Ovary (tissue), 9 donors: ENCODE measurements around the gene FAM124B. TPM values are rescaled to one million over a fixed set of nuclear protein-coding genes. Genes with fewer than 3 reads are reported as not detected.
"Not testable (repeated sequence)": the region's sequence is repeated elsewhere in the genome, so short reads cannot be mapped to it uniquely, and the experiment has no call there.

Source experiments
- DNase-seq, 5 donors: peaks; one replicate each; pipeline ENCODE4 v3.0.0-alpha.2; 2019 to 2020
- H3K27ac ChIP-seq, 2 donors: fragments of 200-600 bp; one replicate each; pipeline versions ENCODE4 v1.5.1 to v1.8.0; 2019 to 2022
- H3K27me3 ChIP-seq: fragments of 200-600 bp; one replicate; pipeline ENCODE4 v1.8.0; 2022
- H3K36me3 ChIP-seq: fragments of 200-600 bp; sonication (generic); one replicate; pipeline ENCODE4 v1.5.1; 2019
- H3K4me1 ChIP-seq: one replicate; pipeline ENCODE4 v1.8.1; 2013; ENCODE audit warnings: mild to moderate bottlenecking, moderate library complexity; ENCODE audit not compliant: insufficient read depth
- H3K4me3 ChIP-seq: fragments of 200-600 bp; sonication (generic); one replicate; pipeline ENCODE4 v1.5.1; 2017
- H3K9me3 ChIP-seq, 2 donors: fragments of 200-600 bp in 1 of 2; sonication (generic) in 1 of 2; one replicate each; pipeline versions ENCODE4 v1.5.1 to v1.8.1; 2013 to 2019; ENCODE audit warnings: mild to moderate bottlenecking in 1 of 2, moderate library complexity in 1 of 2
- EP300 ChIP-seq: sonication (generic); formaldehyde crosslinking; IDR thresholded peaks from one replicate; pipeline ENCODE4 v1.6.1; 2017; ENCODE audit warnings: antibody characterized with exemption
- POLR2A ChIP-seq: fragments of 450-650 bp; IDR thresholded peaks from one replicate; pipeline ENCODE4 v1.6.1; 2017; ENCODE audit warnings: antibody characterized with exemption, mild to moderate bottlenecking, moderate library complexity
- WGBS, 3 donors: extraction: QIAGEN DNeasy Blood & Tissue Kit in 1 of 3; methylation state at CpG; one replicate each; pipeline versions ENCODE4 v1.1.5 to v1.1.7; 2013 to 2017; 5-methylcytosine and 5-hydroxymethylcytosine counted together
- intact Hi-C, 4 donors: fragments of 100-400 bp; cut with DNase I; formaldehyde crosslinking; loops; one replicate each; pipeline versions ENCODE4 v1.11.0 to v1.15.1; 2022 to 2023
- polyA plus RNA-seq, 2 donors: library from polyadenylated mRNA; stranded (reverse); fragments of 200-250 nt in 1 of 2; fragments of 350-450 nt in 1 of 2; fragmentation: Illumina TruSeq in 1 of 2; extraction: RNeasy Lipid Tissue Mini Kit (QIAGEN cat#74804) in 1 of 2; gene quantifications; one replicate each; pipeline ENCODE4 v1.2.3, GENCODE V29; 2013 to 2014
- total RNA-seq, 7 donors: library from RNA; depleted of rRNA in 2 of 7; stranded (reverse); fragments of >200 nt in 2 of 7; fragmentation: NEBNext Ultra II Directional in 3 of 7; extraction: Animal tissue kit (Norgen Biotek cat#: 25700) in 3 of 7; gene quantifications; one replicate each; pipeline versions ENCODE4 v1.1.0 to v1.2.4, GENCODE V29; 2016 to 2023
- TF ChIP-seq, protein P1 (sequence below), 3 donors: fragments of 450-650 bp in 2 of 3; fragments of 200-600 bp in 1 of 3; IDR thresholded peaks; one replicate each; pipeline versions ENCODE4 v1.5.1 to v1.8.0; 2016 to 2022; ENCODE audit warnings: antibody characterized with exemption in 3 of 3, mild to moderate bottlenecking in 1 of 3
- donor health status: DM: no; HTN: no; CAD: no; lungs with moderate emphysema.
- donor health status: DM: no; HTN: no; CAD: no.
- donor health status: Bipolar disorder and iron deficiency.
- donor health status: DM: yes; HTN: yes; CAD: no.
- donor health status: DM: no; HTN: no; CAD: no.
- donor health status: DM: yes; HTN: yes; CAD: no.

The FAM124B gene
- total and polyA plus RNA-seq, 9 donors = 0.11 to 3.0 (median 1.1) TPM

- intact Hi-C loops = no loop called here
- Histone ChIP-seq H3K27me3 (no peaks in the 10 kb centered on the region), H3K4me3 (no peak overlapping the region), H3K27ac (no peak overlapping the region), H3K9me3 (no peaks in the 10 kb centered on the region), H3K36me3 (no peaks in the 10 kb centered on the region), H3K4me1 (no peaks in the 10 kb centered on the region)
- TF ChIP-seq POLR2A = no peak
- no peak for DNase-seq
- WGBS, 3 donors = 90 to 96% (median 92%) methylated on average over 2 of the region's 2 CpGs
These were observed 1.8 kb upstream of the FAM124B start for GRCh38 chr2:224403657-224404056.

DNA sequence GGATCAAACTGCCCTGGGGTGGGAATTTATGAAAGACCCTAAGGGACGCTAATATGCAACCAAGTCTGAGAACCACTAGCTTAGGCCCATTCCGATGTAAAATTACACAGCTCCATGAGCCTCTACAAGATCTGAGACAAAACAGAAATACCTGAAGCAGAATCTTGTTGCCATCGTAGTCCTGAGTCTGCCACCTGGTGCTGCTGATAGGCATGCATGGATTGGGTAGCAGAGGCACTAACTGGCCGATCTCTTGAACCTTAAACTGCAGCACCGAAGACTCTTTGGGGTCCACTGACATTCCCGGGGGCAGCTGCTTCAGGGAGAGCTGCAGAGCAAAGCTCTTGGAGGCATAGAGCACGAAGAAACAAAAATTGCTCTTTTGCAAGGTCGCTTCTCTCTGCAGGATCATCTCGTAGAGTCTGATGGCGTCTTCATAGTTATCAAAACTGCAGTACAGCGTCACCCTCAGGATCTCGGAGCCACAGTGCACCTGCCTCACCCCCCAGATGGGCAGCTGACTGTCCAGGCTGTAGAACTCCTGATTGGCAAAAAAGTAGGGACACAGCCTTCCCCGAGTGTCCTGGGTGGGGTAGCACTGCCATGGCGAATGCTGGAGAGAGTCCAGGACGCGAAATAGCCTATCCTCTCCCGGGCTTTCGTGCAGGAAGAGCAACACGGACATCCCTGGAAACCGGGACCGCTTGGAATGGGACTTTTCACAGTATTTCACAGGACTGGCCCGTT lies 848 bp downstream of the FAM124B start:
- TF ChIP-seq, protein P1, sequence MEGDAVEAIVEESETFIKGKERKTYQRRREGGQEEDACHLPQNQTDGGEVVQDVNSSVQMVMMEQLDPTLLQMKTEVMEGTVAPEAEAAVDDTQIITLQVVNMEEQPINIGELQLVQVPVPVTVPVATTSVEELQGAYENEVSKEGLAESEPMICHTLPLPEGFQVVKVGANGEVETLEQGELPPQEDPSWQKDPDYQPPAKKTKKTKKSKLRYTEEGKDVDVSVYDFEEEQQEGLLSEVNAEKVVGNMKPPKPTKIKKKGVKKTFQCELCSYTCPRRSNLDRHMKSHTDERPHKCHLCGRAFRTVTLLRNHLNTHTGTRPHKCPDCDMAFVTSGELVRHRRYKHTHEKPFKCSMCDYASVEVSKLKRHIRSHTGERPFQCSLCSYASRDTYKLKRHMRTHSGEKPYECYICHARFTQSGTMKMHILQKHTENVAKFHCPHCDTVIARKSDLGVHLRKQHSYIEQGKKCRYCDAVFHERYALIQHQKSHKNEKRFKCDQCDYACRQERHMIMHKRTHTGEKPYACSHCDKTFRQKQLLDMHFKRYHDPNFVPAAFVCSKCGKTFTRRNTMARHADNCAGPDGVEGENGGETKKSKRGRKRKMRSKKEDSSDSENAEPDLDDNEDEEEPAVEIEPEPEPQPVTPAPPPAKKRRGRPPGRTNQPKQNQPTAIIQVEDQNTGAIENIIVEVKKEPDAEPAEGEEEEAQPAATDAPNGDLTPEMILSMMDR (IDR thresholded peaks at IDR 0.05) = no peak
- TF ChIP-seq EP300 = no peak
- no peak for TF ChIP-seq POLR2A
- H3K36me3 ChIP-seq = no peaks in the 10 kb centered on the region
- H3K4me1 ChIP-seq = no peaks in the 10 kb centered on the region
- intact Hi-C loops = no loop called here
- 86 to 92% (median 91%) methylated on average over 22 of the region's 22 CpGs for WGBS, 3 donors
- no peak overlapping the region for H3K27ac ChIP-seq
- no peak for DNase-seq
- no peaks in the 10 kb centered on the region for H3K9me3 ChIP-seq
- no peaks in the 10 kb centered on the region for H3K27me3 ChIP-seq
- peak overlapping the region; percentile 8 for H3K4me3 ChIP-seq

GRCh38 chr2:224400174-224400810 lies 1.6 kb downstream of the FAM124B start:
- Histone ChIP-seq H3K4me1 (no peaks in the 10 kb centered on the region), H3K36me3 (no peaks in the 10 kb centered on the region), H3K9me3 (no peaks in the 10 kb centered on the region), H3K27me3 (no peaks in the 10 kb centered on the region), H3K4me3 (peak overlapping the region; percentile 8), H3K27ac (no peak overlapping the region)
- 88 to 92% (median 92%) methylated on average over 8 of the region's 8 CpGs for WGBS, 3 donors
- TF ChIP-seq POLR2A (no peak), EP300 (no peak)
- TF ChIP-seq, protein P1 (IDR thresholded peaks at IDR 0.05) = no peak
- intact Hi-C loops = no loop called here
- no peak for DNase-seq

- H3K27me3 ChIP-seq = no peaks in the 10 kb centered on the region
- no peak overlapping the region for H3K4me3 ChIP-seq
- TF ChIP-seq EP300 = no peak
- no peak for TF ChIP-seq POLR2A
- TF ChIP-seq, protein P1 (IDR thresholded peaks at IDR 0.05) = no peak
- no peak for DNase-seq
- no peak overlapping the region for H3K27ac ChIP-seq
- 87 to 92% (median 92%) methylated on average over 3 of the region's 3 CpGs for WGBS, 3 donors
- intact Hi-C loops = no loop called here
- H3K9me3 ChIP-seq = no peaks in the 10 kb centered on the region
- H3K4me1 ChIP-seq = no peaks in the 10 kb centered on the region
- H3K36me3 ChIP-seq = no peaks in the 10 kb centered on the region
These were observed 3.6 kb downstream of the FAM124B start for GRCh38 chr2:224398289-224398688.

- H3K36me3 ChIP-seq, H3K4me3 ChIP-seq, H3K27ac ChIP-seq, intact Hi-C loops, DNase-seq, H3K27me3 ChIP-seq, H3K4me1 ChIP-seq, H3K9me3 ChIP-seq: not testable (repeated sequence)
- 83 to 87% (median 87%) methylated on average over 5 of the region's 5 CpGs for WGBS, 3 donors
These were observed 4.8 kb downstream of the FAM124B start for GRCh38 chr2:224397100-224397499.
